HCT116 (cell line): ENCODE data around the gene RIPOR2. TPM values are rescaled to one million over a fixed set of nuclear protein-coding genes. Genes with fewer than 3 reads are reported as not detected.

ENCODE experiments used
- ATAC-seq: fragments of 200-7000 bp; cut with Tn5 transposase; 2 replicates; pipeline ENCODE4 v1.9.1; 2020; ENCODE audit warnings: mild to moderate bottlenecking, moderate library complexity
- Bru-seq: library from RNA; stranded (reverse); fragments of 400-500 nt; gene quantifications from one replicate; lab custom pipeline; 2021; lab: Mats Ljungman, UMichigan
- BruChase-seq, 2 experiments: library from RNA; stranded (reverse); fragments of 400-500 nt; gene quantifications; one replicate each; lab custom pipeline; 2021; lab: Mats Ljungman, UMichigan
- BruUV-seq: library from RNA; stranded (reverse); fragments of 400-500 nt; replicated peaks from 2 replicates; lab custom pipeline; 2021; lab: Mats Ljungman, UMichigan
- CTCF ChIA-PET: fragments of 300-600 bp; sonication (Branson Sonifier 250); formaldehyde crosslinking; loops from one replicate; lab custom pipeline; 2021; ENCODE audit warnings: antibody characterized with exemption; lab: Charles Lee
- POLR2A ChIA-PET: fragments of 300-600, 350-600 bp; sonication (Branson Sonifier 250); formaldehyde crosslinking; loops from one replicate; lab custom pipeline; 2021; ENCODE audit warnings: antibody characterized with exemption; lab: Charles Lee
- RAD21 ChIA-PET, 2 experiments: fragments of 300-600 bp; sonication (Branson Sonifier 250); formaldehyde crosslinking; loops; one replicate each; lab custom pipeline; 2023; ENCODE audit warnings: low total read pairs in 2 of 2; ENCODE audit not compliant: uncharacterized antibody in 2 of 2, unreplicated experiment in 2 of 2, low non-redundant PET in 1 of 2; lab: Charles Lee
- DNase-seq: peaks from one replicate; pipeline ENCODE4 v3.0.0-alpha.2; 2010; ENCODE audit warnings: low read depth, low spot score
- H2AFZ ChIP-seq: fragments of 200-600 bp; shearing (Covaris generic), sonication (generic); 2 replicates; pipeline ENCODE4 v1.6.1; 2017; ENCODE audit warnings: low read depth, mixed run types, mixed read lengths, antibody characterized with exemption, low read length; ENCODE audit not compliant: poor library complexity, severe bottlenecking
- H3K27ac ChIP-seq: 2 replicates; pipeline ENCODE4 v1.5.1; 2012; ENCODE audit warnings: low read depth, low read length
- H3K27me3 ChIP-seq: fragments of 200-600 bp; sonication (generic); 2 replicates; pipeline ENCODE4 v1.6.1; 2016; ENCODE audit warnings: mixed run types, low read length, mixed read lengths; ENCODE audit not compliant: insufficient read depth
- H3K36me3 ChIP-seq, 2 experiments: fragments of 200-500 bp in 1 of 2; fragments of 200-600 bp in 1 of 2; sonication (Bioruptor generic) in 1 of 2; sonication (generic) in 1 of 2; 2 replicates each; pipeline versions ENCODE4 v1.5.1 to v1.6.1; 2014 to 2016; ENCODE audit warnings: low read length in 2 of 2, inconsistent platforms in 1 of 2, mixed read lengths in 1 of 2, mixed run types in 1 of 2; ENCODE audit not compliant: insufficient read depth in 2 of 2, control insufficient read depth in 1 of 2
- H3K4me1 ChIP-seq, 2 experiments: fragments of 200-600 bp in 1 of 2; sonication (generic) in 1 of 2; 2 replicates each; pipeline versions ENCODE4 v1.5.1 to v1.6.1; 2012 to 2017; ENCODE audit warnings: low read length in 2 of 2, inconsistent platforms in 1 of 2, mild to moderate bottlenecking in 1 of 2, mixed read lengths in 1 of 2, mixed run types in 1 of 2, moderate library complexity in 1 of 2; ENCODE audit not compliant: insufficient read depth in 2 of 2, control insufficient read depth in 1 of 2
- H3K4me2 ChIP-seq: fragments of 200-600 bp; sonication (generic); 2 replicates; pipeline ENCODE4 v1.6.1; 2017; ENCODE audit warnings: mixed run types, low read length, mixed read lengths
- H3K4me3 ChIP-seq, 2 experiments: fragments of 200-600 bp in 1 of 2; sonication (generic) in 1 of 2; replicated peaks in 1 of 2; 2 replicates each; pipeline ENCODE4 v1.5.1; 2011 to 2016; ENCODE audit warnings: low read length in 2 of 2, control low read depth in 1 of 2, low read depth in 1 of 2, mild to moderate bottlenecking in 1 of 2, mixed read lengths in 1 of 2, mixed run types in 1 of 2
- H3K79me2 ChIP-seq: fragments of 200-600 bp; sonication (generic); 2 replicates; pipeline ENCODE4 v1.6.1; 2017; ENCODE audit warnings: mild to moderate bottlenecking, mixed run types, low read length, moderate library complexity, mixed read lengths; ENCODE audit not compliant: insufficient read depth
- H3K9ac ChIP-seq: fragments of 200-600 bp; sonication (generic); 2 replicates; pipeline ENCODE4 v1.6.1; 2016; ENCODE audit warnings: low read length, mixed read lengths
- H3K9me2 ChIP-seq: fragments of 200-600 bp; sonication (generic), shearing (Covaris generic); 2 replicates; pipeline ENCODE4 v1.6.1; 2017; ENCODE audit warnings: mixed run types, mild to moderate bottlenecking, moderate library complexity; ENCODE audit not compliant: insufficient read depth
- H3K9me3 ChIP-seq, 2 experiments: fragments of 200-500 bp in 1 of 2; fragments of 200-600 bp in 1 of 2; sonication (Bioruptor generic) in 1 of 2; sonication (generic) in 1 of 2; 2 replicates each; pipeline ENCODE4 v1.6.1; 2014 to 2017; ENCODE audit warnings: low read length in 2 of 2, mixed read lengths in 2 of 2, inconsistent platforms in 1 of 2, low read depth in 1 of 2, mild to moderate bottlenecking in 1 of 2, mixed run types in 1 of 2, moderate library complexity in 1 of 2; ENCODE audit not compliant: control insufficient read depth in 1 of 2, insufficient read depth in 1 of 2
- H4K20me1 ChIP-seq: fragments of 200-600 bp; sonication (generic), shearing (Covaris generic); 2 replicates; pipeline ENCODE4 v1.6.1; 2017; ENCODE audit warnings: mixed run types, mild to moderate bottlenecking, moderate library complexity; ENCODE audit not compliant: insufficient read depth
- CBX3 ChIP-seq: IDR thresholded peaks from 2 replicates; pipeline ENCODE4 v1.6.1; 2012; ENCODE audit warnings: low read depth
- CEBPB ChIP-seq: IDR thresholded peaks from 2 replicates; pipeline ENCODE4 v1.6.1; 2012; ENCODE audit warnings: low read depth
- EZH2phosphoT487 ChIP-seq: fragments of 200-600 bp; IDR thresholded peaks from 2 replicates; pipeline ENCODE4 v1.6.1; 2018; ENCODE audit warnings: antibody characterized with exemption, borderline replicate concordance
- FOSL1 ChIP-seq: IDR thresholded peaks from 2 replicates; pipeline ENCODE4 v1.6.1; 2012; ENCODE audit warnings: low read depth
- POLR2AphosphoS5 ChIP-seq: IDR thresholded peaks from 2 replicates; pipeline ENCODE4 v1.6.1; 2011; ENCODE audit warnings: mild to moderate bottlenecking, low read depth, low read length, moderate library complexity
- SIN3A ChIP-seq: IDR thresholded peaks from 2 replicates; pipeline ENCODE4 v1.6.1; 2012; ENCODE audit warnings: low read depth
- SP1 ChIP-seq: IDR thresholded peaks from 2 replicates; pipeline ENCODE4 v1.6.1; 2012; ENCODE audit warnings: low read depth
- TCF7L2 ChIP-seq: IDR thresholded peaks from 2 replicates; pipeline ENCODE4 v1.7.0; 2011; ENCODE audit warnings: borderline replicate concordance, inconsistent platforms; ENCODE audit not compliant: insufficient read depth, insufficient read length; ENCODE audit errors: extremely low read depth
- YY1 ChIP-seq: IDR thresholded peaks from 2 replicates; pipeline ENCODE4 v1.6.1; 2011; ENCODE audit warnings: low read length, low read depth, moderate library complexity, mild to moderate bottlenecking; ENCODE audit not compliant: insufficient replicate concordance; ENCODE audit errors: extremely low read depth
- ZFX ChIP-seq: fragments of 450-650 bp; IDR thresholded peaks from 2 replicates; pipeline ENCODE4 v1.6.1; 2017
- ZNF274 ChIP-seq: fragments of 200-500 bp; sonication (Bioruptor generic); IDR thresholded peaks from 2 replicates; pipeline ENCODE4 v1.6.1; 2014; ENCODE audit warnings: mild to moderate bottlenecking, low read depth, low read length, inconsistent platforms
- intact Hi-C: fragments of 100-400 bp; cut with micrococcal nuclease; formaldehyde crosslinking; loops from 2 replicates; pipeline ENCODE4 v1.10.0; 2022
- long read RNA-seq: library from polyadenylated mRNA; unstranded; transcript quantifications from one replicate; pipeline ENCODE4 v2.0.0, GENCODE V29; 2021; ENCODE audit not compliant: unreplicated experiment
- polyA plus RNA-seq: library from polyadenylated mRNA; unstranded; fragments of >200 nt; gene quantifications from 2 replicates; pipeline ENCODE4 v1.2.1, GENCODE V29; 2012; ENCODE audit warnings: missing spikeins
- total RNA-seq: library from RNA; stranded (reverse); gene quantifications from one replicate; pipeline ENCODE4 v1.2.1, GENCODE V29; 2021; ENCODE audit not compliant: unreplicated experiment
- TF ChIP-seq, protein P1 (sequence below): IDR thresholded peaks from 2 replicates; pipeline ENCODE4 v1.6.1; 2012
- TF ChIP-seq, protein P2 (sequence below), 3 experiments: fragments of 200-600 bp in 1 of 3; sonication (generic) in 1 of 3; IDR thresholded peaks in 2 of 3; conservative IDR thresholded peaks in 1 of 3; 2 replicates each; pipeline ENCODE4 v1.5.1; 2012 to 2017; ENCODE audit warnings: low read depth in 2 of 3, low read length in 2 of 3, antibody characterized with exemption in 1 of 3, borderline replicate concordance in 1 of 3, control low read depth in 1 of 3, mild to moderate bottlenecking in 1 of 3, mixed read lengths in 1 of 3, mixed run types in 1 of 3, moderate library complexity in 1 of 3; ENCODE audit not compliant: insufficient read depth in 1 of 3

RIPOR2 gene, protein sequence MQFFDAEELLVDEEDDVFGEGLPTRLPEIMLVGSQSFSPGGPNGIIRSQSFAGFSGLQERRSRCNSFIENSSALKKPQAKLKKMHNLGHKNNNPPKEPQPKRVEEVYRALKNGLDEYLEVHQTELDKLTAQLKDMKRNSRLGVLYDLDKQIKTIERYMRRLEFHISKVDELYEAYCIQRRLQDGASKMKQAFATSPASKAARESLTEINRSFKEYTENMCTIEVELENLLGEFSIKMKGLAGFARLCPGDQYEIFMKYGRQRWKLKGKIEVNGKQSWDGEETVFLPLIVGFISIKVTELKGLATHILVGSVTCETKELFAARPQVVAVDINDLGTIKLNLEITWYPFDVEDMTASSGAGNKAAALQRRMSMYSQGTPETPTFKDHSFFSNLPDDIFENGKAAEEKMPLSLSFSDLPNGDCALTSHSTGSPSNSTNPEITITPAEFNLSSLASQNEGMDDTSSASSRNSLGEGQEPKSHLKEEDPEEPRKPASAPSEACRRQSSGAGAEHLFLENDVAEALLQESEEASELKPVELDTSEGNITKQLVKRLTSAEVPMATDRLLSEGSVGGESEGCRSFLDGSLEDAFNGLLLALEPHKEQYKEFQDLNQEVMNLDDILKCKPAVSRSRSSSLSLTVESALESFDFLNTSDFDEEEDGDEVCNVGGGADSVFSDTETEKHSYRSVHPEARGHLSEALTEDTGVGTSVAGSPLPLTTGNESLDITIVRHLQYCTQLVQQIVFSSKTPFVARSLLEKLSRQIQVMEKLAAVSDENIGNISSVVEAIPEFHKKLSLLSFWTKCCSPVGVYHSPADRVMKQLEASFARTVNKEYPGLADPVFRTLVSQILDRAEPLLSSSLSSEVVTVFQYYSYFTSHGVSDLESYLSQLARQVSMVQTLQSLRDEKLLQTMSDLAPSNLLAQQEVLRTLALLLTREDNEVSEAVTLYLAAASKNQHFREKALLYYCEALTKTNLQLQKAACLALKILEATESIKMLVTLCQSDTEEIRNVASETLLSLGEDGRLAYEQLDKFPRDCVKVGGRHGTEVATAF
- 0.44 TPM for total RNA-seq
- polyA plus RNA-seq: not detected in 2 replicates
- Bru-seq, nascent RNA: percentile 5 among the genes with signal in this experiment
- percentile 4 among the genes with signal in this experiment for BruChase-seq, experiment 1, labeled RNA remaining after a 6-hour chase
- percentile 7 among the genes with signal in this experiment for BruChase-seq, experiment 2, labeled RNA remaining after a 2-hour chase
- long read RNA-seq: 0 reads

DNA sequence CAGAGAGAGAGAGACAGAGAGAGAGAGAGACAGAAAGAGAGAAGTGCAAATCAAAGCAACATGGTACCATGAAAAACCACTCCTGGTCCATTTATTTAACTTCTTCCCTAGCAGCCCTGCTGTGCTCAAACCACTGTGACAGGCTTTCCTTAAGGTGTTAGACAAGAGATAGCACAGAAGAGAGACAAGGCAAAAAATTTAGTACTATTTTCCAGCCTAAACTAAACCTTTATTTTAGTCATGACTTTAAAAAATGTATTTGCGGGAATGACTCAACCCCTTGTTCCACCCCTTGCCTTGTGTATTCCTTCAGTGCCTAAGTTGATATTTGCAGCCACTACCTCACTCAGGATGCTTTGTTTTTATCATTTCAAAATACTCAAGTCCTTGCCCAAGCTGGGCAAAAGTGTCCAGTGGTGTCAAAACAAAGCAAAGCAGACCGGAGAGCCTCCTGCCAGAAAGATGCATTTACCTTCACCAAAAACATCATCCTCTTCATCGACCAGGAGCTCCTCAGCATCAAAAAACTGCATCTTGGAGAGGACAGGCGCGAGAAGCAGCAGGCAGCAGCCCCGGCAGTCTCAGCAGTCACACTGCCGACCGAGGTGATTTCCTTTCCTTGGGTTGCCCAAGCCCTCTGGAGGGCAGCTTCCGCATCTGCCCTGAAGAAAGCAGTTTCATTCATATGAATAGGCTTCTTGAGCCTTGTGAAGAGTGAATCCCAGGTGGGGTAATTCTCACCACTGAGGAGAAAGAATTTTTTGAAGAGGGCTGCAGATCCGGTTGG, at the start of gene RIPOR2:
Gene RIPOR2, minus strand, starts transcription at position 595 of the 787 bp plus-strand sequence. Its CDS starts 62 bp downstream, at position 533.
- H2AFZ ChIP-seq: no peak within 1 kb of the TSS
- H3K9ac ChIP-seq: no peak within 1 kb of the TSS
- no peak for ATAC-seq
- no peaks in the 10 kb centered on the region for H4K20me1 ChIP-seq
- peaks cover 8% of the 10 kb centered on the region; the same call in 1 of the 2 replicates for H3K27me3 ChIP-seq
- H3K27ac ChIP-seq: no peak within 1 kb of the TSS
- H3K4me2 ChIP-seq: no peak within 1 kb of the TSS
- RAD21 ChIA-PET: no interaction called here
- no peaks in the 10 kb centered on the region for H3K79me2 ChIP-seq
- H3K4me1 ChIP-seq: no peaks in the 10 kb centered on the region; a peak in 1 of 4 replicates
- no peak for DNase-seq
- TF ChIP-seq POLR2AphosphoS5 (no peak), FOSL1 (no peak), ZNF274 (no peak), SP1 (no peak), EZH2phosphoT487 (no peak), ZFX (no peak), YY1 (no peak), SIN3A (no peak), CEBPB (no peak), CBX3 (no peak), TCF7L2 (no peak)
- TF ChIP-seq, protein P1, sequence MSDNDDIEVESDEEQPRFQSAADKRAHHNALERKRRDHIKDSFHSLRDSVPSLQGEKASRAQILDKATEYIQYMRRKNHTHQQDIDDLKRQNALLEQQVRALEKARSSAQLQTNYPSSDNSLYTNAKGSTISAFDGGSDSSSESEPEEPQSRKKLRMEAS: no peak
- TF ChIP-seq, protein P2, sequence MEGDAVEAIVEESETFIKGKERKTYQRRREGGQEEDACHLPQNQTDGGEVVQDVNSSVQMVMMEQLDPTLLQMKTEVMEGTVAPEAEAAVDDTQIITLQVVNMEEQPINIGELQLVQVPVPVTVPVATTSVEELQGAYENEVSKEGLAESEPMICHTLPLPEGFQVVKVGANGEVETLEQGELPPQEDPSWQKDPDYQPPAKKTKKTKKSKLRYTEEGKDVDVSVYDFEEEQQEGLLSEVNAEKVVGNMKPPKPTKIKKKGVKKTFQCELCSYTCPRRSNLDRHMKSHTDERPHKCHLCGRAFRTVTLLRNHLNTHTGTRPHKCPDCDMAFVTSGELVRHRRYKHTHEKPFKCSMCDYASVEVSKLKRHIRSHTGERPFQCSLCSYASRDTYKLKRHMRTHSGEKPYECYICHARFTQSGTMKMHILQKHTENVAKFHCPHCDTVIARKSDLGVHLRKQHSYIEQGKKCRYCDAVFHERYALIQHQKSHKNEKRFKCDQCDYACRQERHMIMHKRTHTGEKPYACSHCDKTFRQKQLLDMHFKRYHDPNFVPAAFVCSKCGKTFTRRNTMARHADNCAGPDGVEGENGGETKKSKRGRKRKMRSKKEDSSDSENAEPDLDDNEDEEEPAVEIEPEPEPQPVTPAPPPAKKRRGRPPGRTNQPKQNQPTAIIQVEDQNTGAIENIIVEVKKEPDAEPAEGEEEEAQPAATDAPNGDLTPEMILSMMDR (IDR thresholded peaks at IDR 0.05 in 2 of 3, conservative IDR thresholded peaks at IDR 0.05 in 1 of 3; ENCODE audit: borderline replicate concordance in 1 of 3, insufficient read depth in 1 of 3, low read depth in 2 of 3, low read length in 2 of 3): no peak
- POLR2A ChIA-PET: no interaction called here
- intact Hi-C loops: no loop called here
- no peaks in the 10 kb centered on the region for H3K9me3 ChIP-seq
- BruUV-seq: no TSS peak
- no peaks in the 10 kb centered on the region for H3K36me3 ChIP-seq
- no peak within 1 kb of the TSS for H3K4me3 ChIP-seq
- no peaks in the 10 kb centered on the region for H3K9me2 ChIP-seq
- CTCF ChIA-PET: interaction anchor here (1.5 kb wide), 1 partner anchor 15 kb away, joined by 4 read pairs; no protein-coding TSS in a partner anchor
